HG03103 (cell line): ENCODE results near the gene CDK19.
A peak's percentile ranks its signal among the peaks of the same experiment; 100 is the strongest.
"Not testable (repeated sequence)": the region's sequence is repeated elsewhere in the genome, so short reads cannot be mapped to it uniquely, and the experiment has no call there.

Source experiments
- ATAC-seq: cut with Tn5 transposase; IDR thresholded peaks from one replicate; pipeline ENCODE4 v1.9.1; 2021; ENCODE audit warnings: low read depth; ENCODE audit not compliant: unreplicated experiment

CDK19 gene

GRCh38 chr6:110595112-110595511, 220.2 kb downstream of the CDK19 start:
- ATAC-seq: no peak

DNA sequence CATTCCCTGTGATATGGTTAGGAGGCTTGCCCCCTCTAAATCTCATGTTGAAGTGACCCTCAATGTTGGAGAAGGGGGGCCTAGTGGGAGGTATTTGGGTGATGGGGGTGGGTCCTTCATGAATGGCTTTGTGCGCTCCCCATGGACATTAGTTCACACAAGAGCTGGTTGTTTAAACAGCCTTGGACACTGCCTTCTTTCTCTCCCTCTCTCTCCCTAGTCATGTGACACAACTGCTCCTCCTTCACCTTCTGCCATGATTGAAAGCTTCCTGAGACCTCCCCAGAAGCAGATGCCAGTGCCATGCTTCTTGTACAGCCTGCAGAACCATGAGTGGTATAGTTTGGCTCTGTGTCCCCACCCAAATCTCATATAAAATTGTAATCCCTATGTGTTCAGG, 221.6 kb downstream of the CDK19 start:
- no peak for ATAC-seq

DNA sequence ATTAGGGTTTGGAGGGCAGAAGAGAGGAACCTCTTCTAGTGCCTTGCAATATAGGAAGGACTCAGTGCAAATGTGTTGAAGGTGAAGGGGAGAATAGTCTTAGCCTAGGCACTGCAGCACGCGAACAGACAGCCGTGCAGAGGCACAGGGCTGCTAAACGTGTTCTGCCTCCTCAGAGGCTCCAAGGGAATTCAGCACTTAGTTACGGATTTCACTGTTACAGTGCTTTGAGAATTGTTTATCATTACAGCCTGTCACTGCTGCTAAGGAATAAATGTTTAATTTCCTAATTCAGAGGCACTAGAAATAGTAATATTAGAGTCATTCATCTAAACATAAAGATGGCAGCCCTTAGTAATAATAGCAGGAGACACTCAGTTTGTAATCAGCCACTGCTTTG, 222.5 kb downstream of the CDK19 start:
- no peak for ATAC-seq

GRCh38 chr6:110590821-110591351, 224.4 kb downstream of the CDK19 start:
- no peak for ATAC-seq

- ATAC-seq: peak; percentile 98
These were observed 225.3 kb downstream of the CDK19 start for GRCh38 chr6:110589865-110590513.

DNA sequence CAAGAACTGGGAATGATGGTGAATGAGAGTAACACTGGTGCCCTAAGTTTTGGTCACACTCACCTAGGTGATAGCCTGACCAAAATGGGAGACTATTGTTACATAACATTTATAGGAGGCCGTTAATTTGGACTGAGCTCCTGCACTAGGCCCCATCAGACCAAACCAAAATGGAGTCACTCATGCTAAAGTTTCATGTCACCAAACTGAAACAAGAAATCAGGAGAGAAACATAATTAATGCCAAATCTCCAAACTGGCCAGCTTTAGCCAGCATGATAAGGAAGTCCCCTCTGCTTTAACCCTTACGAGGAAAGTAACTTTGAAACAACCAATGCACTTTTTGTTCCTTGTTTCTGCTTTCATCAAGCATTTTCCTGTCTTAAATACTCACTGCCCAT, 227.9 kb downstream of the CDK19 start:
- no peak for ATAC-seq

DNA sequence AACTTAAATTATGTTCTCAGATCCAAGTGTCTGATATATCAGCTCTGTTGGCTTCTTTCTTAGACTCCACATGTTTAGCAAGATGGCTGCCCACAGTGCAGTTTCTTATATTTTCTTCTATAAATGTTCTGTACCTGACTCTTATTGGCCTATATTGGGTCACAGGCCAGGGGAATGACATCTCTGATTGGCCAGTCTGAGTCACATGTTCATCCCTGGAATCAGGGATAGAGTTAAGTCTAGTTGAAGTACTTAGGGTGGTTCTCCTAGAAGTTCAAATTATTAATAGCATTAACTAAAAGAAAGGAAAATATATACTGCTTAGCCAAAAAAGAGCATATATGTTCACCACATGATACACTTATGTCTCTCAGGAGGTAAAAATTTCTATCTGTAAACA, 233.6 kb downstream of the CDK19 start:
- no peak for ATAC-seq

GRCh38 chr6:110577596-110578167, 237.6 kb downstream of the CDK19 start:
- ATAC-seq: not testable (repeated sequence)

DNA sequence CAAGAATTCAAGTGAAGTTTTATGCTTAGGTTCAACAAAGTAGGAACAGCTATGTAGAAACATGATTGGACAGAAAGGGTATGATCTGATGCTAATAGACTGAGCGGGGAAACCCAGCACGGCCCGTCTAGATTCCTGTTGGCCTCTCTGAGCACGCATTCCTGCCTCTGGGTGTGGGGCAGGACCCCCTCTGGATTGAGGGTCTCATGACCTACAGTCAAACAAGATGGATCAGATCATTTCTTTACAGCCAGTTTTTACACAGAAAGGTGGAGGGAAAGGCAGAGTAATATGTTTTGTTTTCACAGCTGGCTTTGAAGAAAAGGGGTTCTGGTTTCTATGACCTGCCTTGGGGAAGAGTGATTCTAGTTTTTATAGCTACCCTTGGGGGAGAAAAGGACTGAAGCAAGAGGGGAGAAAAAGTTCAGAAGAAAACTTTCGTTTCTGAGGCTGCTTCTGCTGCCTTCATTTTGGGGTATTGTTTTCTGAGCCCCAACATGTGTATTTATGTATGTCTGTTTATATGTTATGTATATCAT, 239.3 kb downstream of the CDK19 start:
- no peak for ATAC-seq

DNA sequence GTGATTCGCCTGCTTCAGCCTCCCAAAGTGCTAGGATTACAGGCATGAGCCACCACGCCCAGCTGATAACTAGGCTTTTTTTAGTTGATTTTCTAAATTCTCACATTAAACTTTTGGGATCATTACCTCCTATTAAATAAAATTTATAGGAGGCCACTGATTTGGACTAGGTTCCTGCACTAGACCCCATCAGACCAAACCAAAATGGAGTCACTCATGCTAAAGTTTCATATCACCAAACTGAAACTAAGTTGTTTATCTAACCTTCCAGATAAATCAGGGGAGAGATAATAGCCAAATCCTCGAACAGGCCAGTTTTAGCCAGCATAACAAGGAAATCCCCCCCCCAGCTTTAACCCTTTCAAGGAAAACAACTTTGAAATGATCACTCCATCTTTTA, 240.5 kb downstream of the CDK19 start:
- ATAC-seq: no peak

DNA sequence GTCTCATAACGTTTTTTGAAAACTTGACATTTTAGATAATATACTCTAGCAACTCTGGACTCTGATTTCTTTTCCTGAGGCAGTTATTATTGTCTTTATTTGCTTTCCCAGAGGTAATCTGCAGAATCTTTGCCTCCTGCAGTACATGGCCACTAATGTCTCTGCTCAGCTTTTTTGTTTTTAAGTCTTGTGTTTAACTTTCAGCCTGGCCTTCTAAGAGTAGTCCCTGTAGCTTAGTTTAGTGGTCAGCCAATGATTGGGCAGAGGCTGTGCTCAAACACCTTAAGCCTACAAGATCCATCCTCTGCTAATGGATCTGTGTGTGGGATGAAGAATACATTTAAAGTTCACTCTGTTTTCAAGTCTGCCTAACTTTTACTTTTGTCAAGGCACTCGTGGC, 241.7 kb downstream of the CDK19 start:
- no peak for ATAC-seq

DNA sequence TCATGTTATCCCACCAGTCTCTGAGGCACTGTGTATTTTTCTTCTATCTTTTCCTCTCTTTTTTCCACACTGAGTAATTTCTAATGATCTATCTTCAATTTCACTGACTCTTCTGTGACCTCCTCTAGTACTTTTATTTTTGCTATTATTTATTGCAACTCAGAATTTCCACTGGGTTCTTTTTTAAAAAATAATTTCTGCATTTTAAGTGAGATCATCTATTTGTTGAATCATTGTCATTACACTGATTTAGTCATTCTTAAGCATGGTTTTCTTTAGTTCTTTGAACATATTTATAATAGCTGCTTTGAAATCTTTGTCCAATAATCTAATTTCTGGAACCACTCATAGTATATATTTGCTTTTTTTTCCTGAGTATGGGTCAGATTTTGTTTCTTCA, 242.1 kb downstream of the CDK19 start:
- ATAC-seq: no peak

GRCh38 chr6:110567957-110568696, 247.1 kb downstream of the CDK19 start:
- ATAC-seq: no peak

DNA sequence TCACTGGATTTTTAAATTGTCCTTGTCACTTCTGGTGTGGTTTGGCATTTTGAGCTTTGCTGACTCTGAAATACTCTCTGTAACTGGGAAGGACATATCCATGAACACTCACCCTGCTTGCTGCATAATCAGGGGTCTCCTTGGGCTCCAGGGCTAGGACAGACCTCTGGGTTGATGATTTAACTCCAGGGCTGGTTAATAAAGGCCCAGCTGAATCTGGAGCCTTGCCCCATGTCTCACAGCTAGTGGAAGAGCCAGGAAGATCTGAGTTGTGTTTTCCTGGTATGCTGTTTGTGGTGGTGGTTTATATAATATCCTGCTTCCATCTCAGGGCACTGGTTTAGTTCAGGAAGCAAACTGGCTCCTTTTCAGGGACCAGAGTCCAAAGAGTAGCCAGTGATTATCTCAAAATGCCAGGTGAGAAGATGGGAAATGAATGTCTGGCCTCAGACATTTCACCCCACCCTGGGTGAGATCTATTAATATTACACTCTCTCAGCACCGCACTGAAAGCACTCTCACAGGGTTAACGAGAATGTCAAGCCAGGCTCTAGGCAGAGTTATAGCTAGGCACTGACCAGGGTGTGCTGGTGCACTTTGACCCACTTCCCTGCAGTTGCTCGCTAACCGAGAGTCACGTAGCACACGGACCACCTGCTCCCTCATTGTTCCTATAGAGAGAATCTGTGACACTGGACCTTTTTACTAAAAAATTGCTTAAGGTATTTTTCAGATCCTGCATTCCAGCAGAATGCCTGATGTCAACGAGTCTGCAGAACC, 248.7 kb downstream of the CDK19 start:
- ATAC-seq: no peak

DNA sequence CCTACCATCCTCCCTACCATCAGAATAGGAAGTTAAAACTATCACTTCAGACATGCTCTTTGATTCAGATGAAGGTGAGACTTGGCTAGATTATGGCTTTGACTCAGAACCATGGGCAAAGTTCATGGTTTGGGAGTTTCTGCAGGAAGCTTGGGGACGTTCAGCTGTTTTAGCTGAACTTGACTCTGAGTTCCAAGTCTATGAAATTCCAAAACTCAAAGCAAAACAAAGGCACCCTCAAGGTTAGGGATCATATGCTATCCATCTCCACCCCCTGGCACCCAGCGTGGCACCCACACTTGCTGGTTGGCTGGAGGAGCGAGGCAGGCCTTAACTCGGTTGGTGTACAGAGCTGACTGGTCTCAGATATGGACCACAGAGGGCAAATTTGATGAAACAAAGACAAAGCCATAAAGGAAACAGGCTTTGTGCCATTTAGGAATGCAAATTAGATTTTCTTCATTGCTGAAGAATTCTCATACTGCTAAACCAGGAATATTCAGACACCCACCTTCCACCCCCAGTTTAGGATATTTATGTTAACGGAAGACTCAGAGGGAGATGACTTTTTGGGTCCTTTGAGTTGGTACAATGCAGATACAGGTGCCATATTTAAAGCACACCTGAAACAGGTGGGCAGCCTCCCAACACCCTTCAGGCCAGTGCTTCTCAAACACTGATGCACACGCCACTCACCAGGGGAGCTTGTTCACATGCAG, 250.4 kb downstream of the CDK19 start:
- no peak for ATAC-seq

DNA sequence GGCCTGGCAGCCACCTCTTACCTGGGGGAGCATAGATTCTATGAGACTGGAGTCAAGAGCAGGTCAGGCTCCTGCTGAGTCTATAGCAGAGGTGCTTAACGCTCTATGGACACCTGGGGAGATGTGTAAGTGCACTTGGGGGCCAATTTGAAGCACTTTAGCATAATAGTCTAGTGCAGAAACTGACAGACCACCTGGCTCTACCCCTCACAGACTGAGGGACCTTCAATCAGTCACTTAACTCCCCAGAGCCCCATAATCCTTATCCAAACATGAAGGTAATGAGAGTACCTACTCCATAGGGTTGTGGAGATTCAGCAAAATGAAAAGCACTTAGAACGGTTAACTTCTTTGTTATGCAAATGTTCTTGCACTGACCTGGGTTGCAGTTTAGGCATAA, 251.6 kb downstream of the CDK19 start:
- no peak for ATAC-seq

GRCh38 chr6:110562316-110562915, 252.9 kb downstream of the CDK19 start:
- no peak for ATAC-seq

- no peak for ATAC-seq
These were observed 253.6 kb downstream of the CDK19 start for GRCh38 chr6:110561696-110562095.

DNA sequence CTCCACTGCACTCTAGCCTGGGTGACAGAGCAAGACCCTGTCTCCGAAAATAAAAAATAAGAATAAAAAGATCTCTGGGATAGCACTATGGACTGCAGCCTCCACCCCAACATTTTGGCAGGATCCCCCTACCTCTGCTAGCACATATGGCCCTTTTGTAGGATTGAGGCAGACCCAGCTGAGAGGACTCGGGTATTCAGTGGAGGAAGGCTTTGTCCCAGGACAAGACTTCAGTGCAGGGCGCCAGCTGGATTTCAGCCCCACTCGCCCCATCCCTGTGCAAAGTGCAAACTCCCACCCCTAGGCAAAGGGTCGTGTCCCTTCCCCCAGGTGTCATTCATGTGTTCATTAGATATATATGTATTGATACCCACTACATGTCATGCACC, 254.3 kb downstream of the CDK19 start:
- no peak for ATAC-seq
